Trophoblast cell (in vitro differentiated cells and primary cell): ENCODE data around the gene CPN1.

ENCODE experiments used
- DNase-seq, 2 donors: peaks; one replicate each; pipeline ENCODE4 v3.0.0-alpha.2; 2016
- H2AFZ ChIP-seq: 2 replicates; pipeline ENCODE4 v1.6.1; 2013; ENCODE audit warnings: low read length, moderate library complexity, mild to moderate bottlenecking; ENCODE audit not compliant: insufficient read depth, poor library complexity
- H2AK5ac ChIP-seq: 2 replicates; pipeline ENCODE4 v1.6.1; 2013; ENCODE audit warnings: mild to moderate bottlenecking, low read length
- H2BK120ac ChIP-seq: 2 replicates; pipeline ENCODE4 v1.6.1; 2013; ENCODE audit warnings: low read length, mild to moderate bottlenecking, moderate library complexity; ENCODE audit not compliant: insufficient read depth, poor library complexity
- H2BK12ac ChIP-seq: 2 replicates; pipeline ENCODE4 v1.6.1; 2013; ENCODE audit warnings: mild to moderate bottlenecking, low read length, moderate library complexity
- H2BK5ac ChIP-seq: 2 replicates; pipeline ENCODE4 v1.6.1; 2013; ENCODE audit warnings: low read length, low read depth, moderate library complexity, mild to moderate bottlenecking; ENCODE audit not compliant: poor library complexity
- H3K14ac ChIP-seq: 2 replicates; pipeline ENCODE4 v1.6.1; 2013; ENCODE audit warnings: mild to moderate bottlenecking, low read length
- H3K18ac ChIP-seq: 2 replicates; pipeline ENCODE4 v1.6.1; 2013; ENCODE audit warnings: mild to moderate bottlenecking, low read length
- H3K23ac ChIP-seq: 2 replicates; pipeline ENCODE4 v1.6.1; 2013; ENCODE audit warnings: low read length
- H3K27ac ChIP-seq: 2 replicates; pipeline ENCODE4 v1.5.1; 2013; ENCODE audit warnings: low read depth, mild to moderate bottlenecking, inconsistent platforms, low read length, moderate library complexity
- H3K27me3 ChIP-seq: 2 replicates; pipeline ENCODE4 v1.6.1; 2013; ENCODE audit warnings: inconsistent platforms, mild to moderate bottlenecking, low read length, moderate library complexity; ENCODE audit not compliant: insufficient read depth
- H3K36me3 ChIP-seq, 2 experiments: 1 replicate in 1 of 2; 2 replicates in 1 of 2; pipeline ENCODE4 v1.6.1; 2013; ENCODE audit warnings: low read length in 2 of 2, mild to moderate bottlenecking in 2 of 2, moderate library complexity in 1 of 2; ENCODE audit not compliant: insufficient read depth in 2 of 2, control insufficient read depth in 1 of 2
- H3K4ac ChIP-seq: 2 replicates; pipeline ENCODE4 v1.6.1; 2013; ENCODE audit warnings: low read depth, mild to moderate bottlenecking, low read length, moderate library complexity
- H3K4me1 ChIP-seq, 2 experiments: 1 replicate in 1 of 2; 2 replicates in 1 of 2; pipeline ENCODE4 v1.6.1; 2013; ENCODE audit warnings: low read length in 2 of 2, mild to moderate bottlenecking in 2 of 2, moderate library complexity in 1 of 2; ENCODE audit not compliant: insufficient read depth in 2 of 2, control insufficient read depth in 1 of 2
- H3K4me2 ChIP-seq: 2 replicates; pipeline ENCODE4 v1.6.1; 2013; ENCODE audit warnings: inconsistent platforms, mild to moderate bottlenecking, low read length, moderate library complexity
- H3K4me3 ChIP-seq: 2 replicates; pipeline ENCODE4 v1.5.1; 2013; ENCODE audit warnings: mild to moderate bottlenecking, low read depth, low read length, inconsistent platforms
- H3K79me1 ChIP-seq: one replicate; pipeline ENCODE4 v1.6.1; 2013; ENCODE audit warnings: low read length
- H3K79me2 ChIP-seq: 2 replicates; pipeline ENCODE4 v1.6.1; 2013; ENCODE audit warnings: low read length, mild to moderate bottlenecking; ENCODE audit not compliant: control insufficient read depth, insufficient read depth, poor library complexity
- H3K9ac ChIP-seq: 2 replicates; pipeline ENCODE4 v1.6.1; 2013; ENCODE audit warnings: mild to moderate bottlenecking, low read length
- H3K9me3 ChIP-seq: 2 replicates; pipeline ENCODE4 v1.6.1; 2013; ENCODE audit warnings: low read depth, mild to moderate bottlenecking, control low read depth, inconsistent platforms, low read length; ENCODE audit not compliant: insufficient read depth
- H4K12ac ChIP-seq: 2 replicates; pipeline ENCODE4 v1.6.1; 2013; ENCODE audit warnings: low read depth, mild to moderate bottlenecking, low read length, moderate library complexity
- H4K8ac ChIP-seq: 2 replicates; pipeline ENCODE4 v1.6.1; 2013; ENCODE audit warnings: low read depth, mild to moderate bottlenecking, low read length, moderate library complexity
- H4K91ac ChIP-seq: one replicate; pipeline ENCODE4 v1.6.1; 2013; ENCODE audit warnings: low read depth, mild to moderate bottlenecking, low read length, moderate library complexity
- WGBS: extraction: QIAGEN DNeasy Blood & Tissue Kit; methylation state at CpG from one replicate; pipeline ENCODE4 v1.1.7; 2013; ENCODE audit warnings: missing lambda C conversion rate; ENCODE audit not compliant: insufficient read length, insufficient coverage; ENCODE audit errors: extremely low coverage; 5-methylcytosine and 5-hydroxymethylcytosine counted together

Gene CPN1

GRCh38 chr10:100020886-100021253 is 60.8 kb downstream of the CPN1 start:
- no peak overlapping the region for H2BK5ac ChIP-seq
- H2AK5ac ChIP-seq: no peak overlapping the region
- H2BK120ac ChIP-seq: no peak overlapping the region
- no peak overlapping the region for H4K91ac ChIP-seq
- no peak overlapping the region for H4K12ac ChIP-seq
- H3K27ac ChIP-seq: no peak overlapping the region
- H3K36me3 ChIP-seq: no peaks in the 10 kb centered on the region
- no peak overlapping the region for H4K8ac ChIP-seq
- no peak overlapping the region for H3K9ac ChIP-seq
- H3K79me1 ChIP-seq: no peaks in the 10 kb centered on the region
- H3K18ac ChIP-seq: no peak overlapping the region
- no peak overlapping the region for H3K4ac ChIP-seq
- no peaks in the 10 kb centered on the region for H3K79me2 ChIP-seq
- no peak overlapping the region for H3K4me3 ChIP-seq
- H2BK12ac ChIP-seq: no peak overlapping the region
- no peaks in the 10 kb centered on the region for H3K4me1 ChIP-seq
- H3K27me3 ChIP-seq: no peaks in the 10 kb centered on the region
- no peak overlapping the region for H3K23ac ChIP-seq
- no peak overlapping the region for H3K14ac ChIP-seq
- no peak overlapping the region for H3K4me2 ChIP-seq
- no peak for DNase-seq
- no CpG with 5 or more reads among the region's 11 CpGs for WGBS
- H3K9me3 ChIP-seq: no peaks in the 10 kb centered on the region
- no peak overlapping the region for H2AFZ ChIP-seq

- Histone ChIP-seq H3K4ac (no peak overlapping the region), H2AK5ac (no peak overlapping the region), H4K12ac (no peak overlapping the region), H3K27me3 (no peaks in the 10 kb centered on the region), H2AFZ (no peak overlapping the region), H3K4me2 (no peak overlapping the region), H3K9me3 (no peaks in the 10 kb centered on the region), H3K18ac (no peak overlapping the region), H3K36me3 (no peaks in the 10 kb centered on the region), H2BK12ac (no peak overlapping the region), H3K14ac (no peak overlapping the region), H3K27ac (no peak overlapping the region), H3K79me1 (no peaks in the 10 kb centered on the region), H2BK5ac (no peak overlapping the region), H2BK120ac (no peak overlapping the region), H4K91ac (no peak overlapping the region), H3K4me1 (no peaks in the 10 kb centered on the region), H3K9ac (no peak overlapping the region), H4K8ac (no peak overlapping the region), H3K79me2 (no peaks in the 10 kb centered on the region), H3K23ac (no peak overlapping the region), H3K4me3 (no peak overlapping the region)
- no peak for DNase-seq
- 100% methylated on average over 1 of the region's 5 CpGs for WGBS
Measured at GRCh38 chr10:100020142-100020885, 61.4 kb downstream of the CPN1 start.

DNA sequence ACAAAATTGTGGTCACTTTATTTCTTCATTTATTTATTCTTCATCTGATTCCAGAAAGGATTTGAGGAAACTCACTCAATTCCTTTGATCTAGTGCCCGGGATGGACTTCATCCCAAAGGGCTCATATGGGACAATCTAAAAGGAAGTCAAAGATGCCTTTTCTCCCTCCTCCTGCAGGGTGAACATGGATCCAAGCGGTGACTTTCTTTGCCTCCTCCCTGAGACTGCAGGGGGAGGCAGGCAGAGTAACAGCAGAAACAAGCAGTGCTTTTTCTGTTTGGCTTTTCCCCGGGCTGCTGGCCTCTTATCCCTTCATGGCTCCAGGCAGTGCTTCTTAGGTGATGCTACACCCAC is 61.9 kb downstream of the CPN1 start:
- Histone ChIP-seq H3K27me3 (no peaks in the 10 kb centered on the region), H3K79me2 (no peaks in the 10 kb centered on the region), H3K9me3 (no peaks in the 10 kb centered on the region), H2BK5ac (no peak overlapping the region), H4K8ac (no peak overlapping the region), H3K4ac (no peak overlapping the region), H4K91ac (no peak overlapping the region), H3K14ac (no peak overlapping the region), H2AK5ac (no peak overlapping the region), H3K36me3 (no peaks in the 10 kb centered on the region), H3K27ac (no peak overlapping the region), H3K4me3 (no peak overlapping the region), H2BK120ac (no peak overlapping the region), H2BK12ac (no peak overlapping the region), H3K23ac (no peak overlapping the region), H3K18ac (no peak overlapping the region), H2AFZ (no peak overlapping the region), H3K79me1 (no peaks in the 10 kb centered on the region), H3K4me2 (no peak overlapping the region), H3K4me1 (no peaks in the 10 kb centered on the region), H4K12ac (no peak overlapping the region), H3K9ac (no peak overlapping the region)
- no peak for DNase-seq
- no CpG with 5 or more reads among the region's 3 CpGs for WGBS

- Histone ChIP-seq H3K4ac (no peak overlapping the region), H3K27me3 (no peaks in the 10 kb centered on the region), H2AK5ac (no peak overlapping the region), H2AFZ (no peak overlapping the region), H4K91ac (no peak overlapping the region), H3K4me1 (peaks cover 5 to 11% of the 10 kb centered on the region in 2 experiments), H4K12ac (no peak overlapping the region), H3K36me3 (no peaks in the 10 kb centered on the region), H3K9ac (no peak overlapping the region), H3K4me2 (no peak overlapping the region), H2BK5ac (no peak overlapping the region), H3K79me2 (peaks cover 6% of the 10 kb centered on the region), H3K18ac (no peak overlapping the region), H3K79me1 (peaks cover 14% of the 10 kb centered on the region), H2BK12ac (no peak overlapping the region), H4K8ac (no peak overlapping the region), H2BK120ac (no peak overlapping the region), H3K4me3 (no peak overlapping the region), H3K27ac (no peak overlapping the region), H3K23ac (no peak overlapping the region), H3K9me3 (no peaks in the 10 kb centered on the region), H3K14ac (no peak overlapping the region)
- DNase-seq: no peak
- WGBS: no CpG with 5 or more reads among the region's 5 CpGs
Measured at GRCh38 chr10:100014071-100014762, 67.5 kb downstream of the CPN1 start.
